ENCODE data around the gene LARGE1. TPM values are rescaled to one million over a fixed set of nuclear protein-coding genes. Genes with fewer than 3 reads are reported as not detected.

LARGE1 gene
- total and polyA plus RNA-seq, 5 donors from 2014 or later, result not detected

DNA sequence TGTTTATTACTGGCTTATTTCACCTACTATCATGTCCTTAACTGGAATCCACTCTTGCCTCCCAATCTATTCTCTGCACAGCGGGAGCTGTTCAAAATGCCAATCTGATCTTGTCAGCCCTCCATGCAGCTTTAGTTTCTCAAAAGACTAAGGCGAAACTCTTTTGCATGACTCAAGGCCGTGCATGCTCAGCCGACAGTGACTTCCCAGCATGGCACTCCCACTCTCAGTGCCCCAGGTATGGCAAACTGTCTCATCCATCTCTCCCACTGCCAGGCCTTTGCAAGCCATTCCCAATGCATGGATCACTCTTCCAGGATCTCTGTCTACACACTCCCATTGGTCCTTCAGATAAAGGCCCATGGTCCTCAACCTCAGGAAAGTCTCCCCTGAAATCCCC is 245.9 kb downstream of the LARGE1 start:
- Histone ChIP-seq H3K27ac (ENCODE audit: insufficient read depth, low read length, poor library complexity, severe bottlenecking) (no peak overlapping the region), H3K4me1 (ENCODE audit: control insufficient read depth, insufficient read depth, low read length, poor library complexity, severe bottlenecking) (no peaks in the 10 kb centered on the region), H3K9me3 (ENCODE audit: control insufficient read depth in 2 of 2, low read length in 2 of 2) (no peaks in the 10 kb centered on the region), H3K27me3 (ENCODE audit: control insufficient read depth, insufficient read depth, low read length) (no peaks in the 10 kb centered on the region), H3K4me3 (ENCODE audit: low read depth, low read length) (no peak overlapping the region), H3K36me3 (ENCODE audit: control insufficient read depth, insufficient read depth, low read length) (no peaks in the 10 kb centered on the region)
- Mint-ChIP-seq H3K4me3 (no peak overlapping the region), H3K9me3 (peaks cover 0 to 10% (median 3%) of the 10 kb centered on the region in 7 donors), H3K27ac (peak overlapping the region in 1 of 3 donors; percentile 67), H3K36me3 (no peaks in the 10 kb centered on the region), H3K27me3 (no peaks in the 10 kb centered on the region), H3K4me1 (no peaks in the 10 kb centered on the region)
- ATAC-seq (ENCODE audit: low read depth in 2 of 2) (no peak), DNase-seq (no peak)

DNA sequence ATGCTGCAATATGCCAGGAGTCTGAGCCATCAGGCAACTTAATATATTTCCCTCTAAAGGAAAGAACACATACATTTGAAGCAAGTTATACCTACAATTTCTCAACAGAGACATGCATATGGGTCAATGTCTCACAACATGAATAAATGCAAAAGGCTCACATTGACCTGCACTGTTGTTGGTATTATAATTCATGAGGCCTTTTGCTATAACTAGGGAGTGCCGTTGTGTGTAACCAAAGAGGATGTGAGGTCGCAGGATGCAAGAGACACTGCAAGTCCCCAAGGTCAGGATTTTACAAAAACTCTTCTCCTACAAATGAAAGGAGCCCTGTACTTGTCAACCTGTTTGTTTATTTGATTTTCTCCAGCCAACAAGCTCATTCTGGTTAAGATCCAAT is 250.5 kb downstream of the LARGE1 start:
- DNase-seq, result no peak
- Mint-ChIP-seq H3K9me3 (peaks cover 0 to 10% (median 4%) of the 10 kb centered on the region in 7 donors), H3K4me3 (no peak overlapping the region), H3K27ac (no peak overlapping the region), H3K36me3 (no peaks in the 10 kb centered on the region), H3K27me3 (no peaks in the 10 kb centered on the region), H3K4me1 (no peaks in the 10 kb centered on the region)
- no peaks in the 10 kb centered on the region for H3K36me3 ChIP-seq (ENCODE audit: control insufficient read depth, insufficient read depth, low read length)
- no peaks in the 10 kb centered on the region for H3K27me3 ChIP-seq (ENCODE audit: control insufficient read depth, insufficient read depth, low read length)
- no peaks in the 10 kb centered on the region for H3K9me3 ChIP-seq (ENCODE audit: control insufficient read depth in 2 of 2, low read length in 2 of 2)
- H3K27ac ChIP-seq (ENCODE audit: insufficient read depth, low read length, poor library complexity, severe bottlenecking), result no peak overlapping the region
- no peak for ATAC-seq (ENCODE audit: low read depth in 2 of 2)
- no peaks in the 10 kb centered on the region for H3K4me1 ChIP-seq (ENCODE audit: control insufficient read depth, insufficient read depth, low read length, poor library complexity, severe bottlenecking)
- no peak overlapping the region for H3K4me3 ChIP-seq (ENCODE audit: low read depth, low read length)

DNA sequence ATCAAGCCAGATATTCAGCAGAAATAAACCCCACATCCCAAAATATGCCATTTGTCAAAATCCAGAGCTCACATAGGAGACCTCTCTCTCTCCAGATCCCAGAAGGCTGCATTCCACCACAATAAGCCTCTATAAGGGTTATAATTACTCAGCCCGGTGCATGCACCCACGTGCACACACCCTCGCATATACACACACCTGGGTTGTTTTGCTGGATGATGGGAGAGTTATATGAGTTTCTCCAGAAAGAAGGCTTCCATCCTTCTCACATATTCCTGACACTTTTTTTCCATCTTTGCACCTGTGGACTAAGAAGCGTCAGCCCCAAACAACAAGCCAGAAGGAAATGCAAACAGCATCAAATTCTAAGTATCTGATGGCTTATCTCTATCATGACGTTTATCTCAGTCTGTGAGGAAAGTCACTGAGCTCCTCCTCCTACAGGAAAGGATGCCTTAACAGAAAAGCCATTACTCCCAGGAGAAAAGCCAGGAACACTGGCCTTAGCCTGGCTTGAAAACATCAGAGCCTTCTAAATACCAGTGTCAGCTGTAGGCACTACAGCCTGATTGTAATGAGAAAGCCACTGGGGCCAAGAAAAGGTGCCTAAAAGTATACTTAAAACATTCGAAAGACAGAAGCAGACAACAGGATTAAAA is 253.2 kb downstream of the LARGE1 start:
- Histone ChIP-seq H3K9me3 (ENCODE audit: control insufficient read depth in 2 of 2, low read length in 2 of 2) (no peaks in the 10 kb centered on the region), H3K27ac (ENCODE audit: insufficient read depth, low read length, poor library complexity, severe bottlenecking) (no peak overlapping the region), H3K4me3 (ENCODE audit: low read depth, low read length) (no peak overlapping the region), H3K36me3 (ENCODE audit: control insufficient read depth, insufficient read depth, low read length) (no peaks in the 10 kb centered on the region), H3K4me1 (ENCODE audit: control insufficient read depth, insufficient read depth, low read length, poor library complexity, severe bottlenecking) (no peaks in the 10 kb centered on the region), H3K27me3 (ENCODE audit: control insufficient read depth, insufficient read depth, low read length) (no peaks in the 10 kb centered on the region)
- DNase-seq (no peak), ATAC-seq (ENCODE audit: low read depth in 2 of 2) (no peak)
- Mint-ChIP-seq H3K27ac (no peak overlapping the region), H3K4me3 (no peak overlapping the region), H3K4me1 (no peaks in the 10 kb centered on the region), H3K36me3 (no peaks in the 10 kb centered on the region), H3K27me3 (no peaks in the 10 kb centered on the region), H3K9me3 (peaks cover 0 to 4% (median 2%) of the 10 kb centered on the region in 7 donors)

DNA sequence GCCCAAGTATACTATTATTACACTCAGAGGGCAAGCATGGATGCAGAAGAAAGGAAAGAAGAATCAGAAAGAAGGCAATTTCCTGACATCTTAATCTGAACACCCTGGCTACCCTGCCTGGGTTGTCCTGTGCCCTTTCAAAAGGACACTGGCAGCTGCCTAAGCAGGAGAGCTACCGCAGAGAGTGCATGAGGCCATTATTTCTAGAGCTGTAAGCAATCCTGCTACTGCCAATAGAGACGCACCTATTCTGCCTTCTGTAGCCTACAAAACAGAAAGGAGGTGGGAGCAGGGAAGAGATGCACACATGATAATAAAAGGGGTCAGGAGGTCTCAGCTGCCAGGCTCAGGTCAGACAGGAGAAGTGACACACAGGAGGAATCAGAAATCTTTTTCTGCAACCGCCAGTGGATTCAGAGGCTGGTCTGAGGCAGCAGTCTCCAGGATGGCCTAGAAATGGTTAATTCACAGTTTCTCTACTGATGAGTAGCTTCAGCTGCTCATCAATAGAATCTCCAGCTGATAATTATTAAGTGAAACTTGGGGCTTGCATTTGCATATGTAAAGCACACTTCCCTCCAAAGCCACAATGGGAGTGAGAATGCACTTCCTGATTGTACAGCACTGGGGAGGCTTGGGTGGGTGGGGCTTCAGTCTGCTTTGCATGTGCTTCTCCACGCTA is 253.9 kb downstream of the LARGE1 start:
- no peaks in the 10 kb centered on the region for H3K27me3 ChIP-seq (ENCODE audit: control insufficient read depth, insufficient read depth, low read length)
- H3K27ac Mint-ChIP-seq, result no peak overlapping the region
- no peaks in the 10 kb centered on the region for H3K4me1 Mint-ChIP-seq
- ATAC-seq (ENCODE audit: low read depth in 2 of 2) (no peak), DNase-seq (peak in 1 of 3 donors; percentile 2)
- H3K9me3 ChIP-seq (ENCODE audit: control insufficient read depth in 2 of 2, low read length in 2 of 2), result no peaks in the 10 kb centered on the region
- no peak overlapping the region for H3K4me3 Mint-ChIP-seq
- peaks cover 0 to 3% (median 2%) of the 10 kb centered on the region in 7 donors for H3K9me3 Mint-ChIP-seq
- H3K4me1 ChIP-seq (ENCODE audit: control insufficient read depth, insufficient read depth, low read length, poor library complexity, severe bottlenecking), result no peaks in the 10 kb centered on the region
- no peak overlapping the region for H3K4me3 ChIP-seq (ENCODE audit: low read depth, low read length)
- H3K27ac ChIP-seq (ENCODE audit: insufficient read depth, low read length, poor library complexity, severe bottlenecking), result no peak overlapping the region
- H3K27me3 Mint-ChIP-seq, result no peaks in the 10 kb centered on the region
- no peaks in the 10 kb centered on the region for H3K36me3 ChIP-seq (ENCODE audit: control insufficient read depth, insufficient read depth, low read length)
- H3K36me3 Mint-ChIP-seq, result no peaks in the 10 kb centered on the region

DNA sequence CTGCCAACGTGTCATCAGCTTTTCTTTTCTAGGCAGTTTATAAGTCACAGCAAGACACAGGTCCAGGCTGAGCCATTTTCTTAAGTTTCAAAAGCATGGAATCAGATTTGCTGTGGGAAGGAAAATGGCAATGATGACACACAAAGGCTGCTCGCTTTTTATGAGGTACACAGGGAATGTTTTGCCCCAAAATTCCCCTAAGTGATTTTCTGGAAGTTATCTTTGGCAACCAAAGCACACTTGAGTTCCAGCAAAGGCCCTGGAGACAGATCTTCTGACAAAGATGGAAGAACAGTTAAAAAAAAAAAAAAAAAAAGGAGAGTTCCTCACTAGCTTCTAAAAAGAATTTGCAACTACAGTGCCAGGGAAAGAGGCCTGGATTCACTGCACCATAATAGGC is 260.8 kb downstream of the LARGE1 start:
- Mint-ChIP-seq H3K27ac (no peak overlapping the region), H3K4me3 (no peak overlapping the region), H3K36me3 (peaks cover 3% of the 10 kb centered on the region), H3K9me3 (peaks cover 0 to 17% (median 3%) of the 10 kb centered on the region in 7 donors), H3K27me3 (no peaks in the 10 kb centered on the region), H3K4me1 (no peaks in the 10 kb centered on the region)
- ATAC-seq (ENCODE audit: low read depth in 2 of 2), result no peak
- no peaks in the 10 kb centered on the region for H3K36me3 ChIP-seq (ENCODE audit: control insufficient read depth, insufficient read depth, low read length)
- H3K4me1 ChIP-seq (ENCODE audit: control insufficient read depth, insufficient read depth, low read length, poor library complexity, severe bottlenecking), result no peaks in the 10 kb centered on the region
- H3K27me3 ChIP-seq (ENCODE audit: control insufficient read depth, insufficient read depth, low read length), result no peaks in the 10 kb centered on the region
- no peak overlapping the region for H3K4me3 ChIP-seq (ENCODE audit: low read depth, low read length)
- no peak overlapping the region for H3K27ac ChIP-seq (ENCODE audit: insufficient read depth, low read length, poor library complexity, severe bottlenecking)
- H3K9me3 ChIP-seq (ENCODE audit: control insufficient read depth in 2 of 2, low read length in 2 of 2), result peaks cover 0 to 4% of the 10 kb centered on the region in 2 experiments
- DNase-seq, result no peak

DNA sequence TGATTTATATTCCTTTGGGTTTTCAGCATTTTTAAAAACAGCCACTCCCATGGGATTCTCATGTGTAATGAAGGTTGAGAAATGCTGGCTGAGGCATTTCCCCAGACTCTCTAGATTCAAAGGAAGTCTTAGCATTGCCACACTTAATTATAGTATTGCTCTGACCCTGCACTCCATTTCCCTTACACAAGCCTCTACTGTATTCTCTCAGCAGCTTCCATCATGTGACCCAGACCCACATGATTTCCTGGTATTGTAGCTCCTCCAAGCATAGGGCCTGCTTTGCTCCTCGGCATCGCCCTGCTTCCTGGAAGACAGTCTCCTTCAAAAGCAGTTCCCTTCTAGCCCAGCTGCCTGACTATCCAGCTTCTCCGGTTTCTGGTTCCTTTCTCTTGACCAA is 261.5 kb downstream of the LARGE1 start:
- no peak overlapping the region for H3K4me3 Mint-ChIP-seq
- no peaks in the 10 kb centered on the region for H3K4me1 ChIP-seq (ENCODE audit: control insufficient read depth, insufficient read depth, low read length, poor library complexity, severe bottlenecking)
- peaks cover 3% of the 10 kb centered on the region for H3K36me3 Mint-ChIP-seq
- no peak overlapping the region for H3K4me3 ChIP-seq (ENCODE audit: low read depth, low read length)
- H3K9me3 ChIP-seq (ENCODE audit: control insufficient read depth in 2 of 2, low read length in 2 of 2), result peaks cover 0 to 4% of the 10 kb centered on the region in 2 experiments
- H3K4me1 Mint-ChIP-seq, result no peaks in the 10 kb centered on the region
- ATAC-seq (ENCODE audit: low read depth in 2 of 2), result no peak
- H3K36me3 ChIP-seq (ENCODE audit: control insufficient read depth, insufficient read depth, low read length), result no peaks in the 10 kb centered on the region
- no peak for DNase-seq
- H3K9me3 Mint-ChIP-seq, result peaks cover 0 to 17% (median 3%) of the 10 kb centered on the region in 7 donors
- H3K27me3 ChIP-seq (ENCODE audit: control insufficient read depth, insufficient read depth, low read length), result no peaks in the 10 kb centered on the region
- no peak overlapping the region for H3K27ac ChIP-seq (ENCODE audit: insufficient read depth, low read length, poor library complexity, severe bottlenecking)
- H3K27me3 Mint-ChIP-seq, result no peaks in the 10 kb centered on the region
- H3K27ac Mint-ChIP-seq, result no peak overlapping the region

DNA sequence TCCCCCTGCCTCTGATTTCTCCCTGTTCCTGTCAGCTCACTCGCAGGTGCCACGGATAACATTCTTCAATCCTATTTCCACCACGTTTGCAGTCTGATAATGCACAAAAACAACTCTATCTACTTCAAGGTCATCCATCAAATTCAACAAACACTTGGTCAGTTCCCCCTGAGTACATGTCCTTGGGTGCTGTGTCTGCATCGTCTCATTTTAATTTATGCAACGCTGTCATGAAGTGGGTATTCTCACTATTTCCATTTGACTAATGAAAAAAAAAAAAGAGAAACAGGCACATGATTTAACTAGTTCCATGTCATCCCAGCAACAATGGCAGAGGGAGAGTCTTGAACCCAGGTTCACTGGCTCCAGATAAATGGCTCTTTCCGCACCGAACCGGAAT is 262.6 kb downstream of the LARGE1 start:
- no peak for DNase-seq
- Histone ChIP-seq H3K27ac (ENCODE audit: insufficient read depth, low read length, poor library complexity, severe bottlenecking) (no peak overlapping the region), H3K36me3 (ENCODE audit: control insufficient read depth, insufficient read depth, low read length) (no peaks in the 10 kb centered on the region), H3K9me3 (ENCODE audit: control insufficient read depth in 2 of 2, low read length in 2 of 2) (peaks cover 0 to 4% of the 10 kb centered on the region in 2 experiments), H3K27me3 (ENCODE audit: control insufficient read depth, insufficient read depth, low read length) (no peaks in the 10 kb centered on the region), H3K4me3 (ENCODE audit: low read depth, low read length) (no peak overlapping the region), H3K4me1 (ENCODE audit: control insufficient read depth, insufficient read depth, low read length, poor library complexity, severe bottlenecking) (no peaks in the 10 kb centered on the region)
- no peak overlapping the region for H3K27ac Mint-ChIP-seq
- H3K4me1 Mint-ChIP-seq, result no peaks in the 10 kb centered on the region
- no peak overlapping the region for H3K4me3 Mint-ChIP-seq
- H3K27me3 Mint-ChIP-seq, result no peaks in the 10 kb centered on the region
- H3K36me3 Mint-ChIP-seq, result peaks cover 3% of the 10 kb centered on the region
- H3K9me3 Mint-ChIP-seq, result peaks cover 0 to 17% (median 3%) of the 10 kb centered on the region in 7 donors
- no peak for ATAC-seq (ENCODE audit: low read depth in 2 of 2)

Measured in CD4-positive, CD25-positive, alpha-beta regulatory T cell (primary cell).